Right lobe of liver (tissue), 6 donors: Measurements from ENCODE around the gene ZNF124. TPM values are rescaled to one million over a fixed set of nuclear protein-coding genes. Genes with fewer than 3 reads are reported as not detected.

Experiments
- ATAC-seq, 4 donors: fragments of 200-7000 bp; cut with Tn5 transposase; one replicate each; pipeline ENCODE4 v1.9.1; 2020; ENCODE audit warnings: mild to moderate bottlenecking in 4 of 4, moderate library complexity in 4 of 4
- DNase-seq, 3 donors: peaks; one replicate each; pipeline ENCODE4 v3.0.0-alpha.2; 2020
- H3K27ac ChIP-seq, 3 donors: fragments of 200-600 bp; one replicate each; pipeline ENCODE4 v1.8.0; 2022
- H3K27me3 ChIP-seq, 2 donors: fragments of 200-600 bp; one replicate each; pipeline ENCODE4 v1.8.0; 2022
- H3K36me3 ChIP-seq, 4 donors: fragments of 200-600 bp; sonication (generic) in 1 of 4; one replicate each; pipeline versions ENCODE4 v1.5.1 to v1.8.0; 2017 to 2022; ENCODE audit warnings: control low read depth in 1 of 4
- H3K4me1 ChIP-seq, 4 donors: fragments of 200-600 bp; sonication (generic) in 1 of 4; one replicate each; pipeline versions ENCODE4 v1.5.1 to v1.8.0; 2017 to 2022; ENCODE audit warnings: control low read depth in 1 of 4
- H3K4me3 ChIP-seq, 3 donors: fragments of 200-600 bp; one replicate each; pipeline ENCODE4 v1.8.0; 2022
- H3K9me3 ChIP-seq, 4 donors: fragments of 200-600 bp; sonication (generic) in 1 of 4; one replicate each; pipeline versions ENCODE4 v1.5.1 to v1.8.0; 2017 to 2022; ENCODE audit warnings: control low read depth in 1 of 4
- POLR2A ChIP-seq: fragments of 450-650 bp; IDR thresholded peaks from one replicate; pipeline ENCODE4 v1.6.1; 2017; ENCODE audit warnings: antibody characterized with exemption, mild to moderate bottlenecking
- WGBS: methylation state at CpG from one replicate; pipeline ENCODE4 v1.1.6; 2018; ENCODE audit warnings: low coverage, low lambda C conversion rate; ENCODE audit not compliant: insufficient coverage; ENCODE audit errors: missing lambda C conversion rate; 5-methylcytosine and 5-hydroxymethylcytosine counted together
- intact Hi-C, 2 donors: fragments of 100-400 bp; cut with DNase I; formaldehyde crosslinking; loops; one replicate each; pipeline versions ENCODE4 v1.11.2 to v1.14.1; 2022
- microRNA-seq, 2 donors: library from miRNA; unstranded; fragments of <30 nt; microRNA quantifications; one replicate each; pipeline ENCODE4, GENCODE V29; 2019 to 2020
- small RNA-seq, 2 experiments: library from RNA; depleted of rRNA; stranded (forward); fragments of <200 nt; gene quantifications; one replicate each; pipeline ENCODE3, GENCODE V24; 2016
- total RNA-seq, 6 experiments: library from RNA; depleted of rRNA in 2 of 6; stranded (reverse); fragments of >200 nt in 2 of 6; fragmentation: NEBNext Ultra II Directional in 3 of 6; extraction: Animal tissue kit (Norgen Biotek cat#: 25700) in 3 of 6; gene quantifications; one replicate each; pipeline versions ENCODE4 v1.1.0 to v1.2.4, GENCODE V29; 2016 to 2023
- TF ChIP-seq, protein P1 (sequence below), 4 donors: fragments of 200-600 bp in 3 of 4; fragments of 450-650 bp in 1 of 4; IDR thresholded peaks; one replicate each; pipeline versions ENCODE4 v1.5.1 to v1.8.0; 2016 to 2022; ENCODE audit warnings: antibody characterized with exemption in 4 of 4, mild to moderate bottlenecking in 2 of 4
- donor health status: DM: no; HTN: yes; CAD: no.
- donor health status: DM: no; HTN: no; CAD: no.
- donor health status: DM: no; HTN: no; CAD: no.
- donor health status: DM: no; HTN: yes; CAD: no.
- donor health status: DM: no; HTN: yes; CAD: no.

The ZNF124 gene
- total RNA-seq, 6 experiments from 2014 or later, result 5.4 to 13.8 (median 6.6) TPM

DNA sequence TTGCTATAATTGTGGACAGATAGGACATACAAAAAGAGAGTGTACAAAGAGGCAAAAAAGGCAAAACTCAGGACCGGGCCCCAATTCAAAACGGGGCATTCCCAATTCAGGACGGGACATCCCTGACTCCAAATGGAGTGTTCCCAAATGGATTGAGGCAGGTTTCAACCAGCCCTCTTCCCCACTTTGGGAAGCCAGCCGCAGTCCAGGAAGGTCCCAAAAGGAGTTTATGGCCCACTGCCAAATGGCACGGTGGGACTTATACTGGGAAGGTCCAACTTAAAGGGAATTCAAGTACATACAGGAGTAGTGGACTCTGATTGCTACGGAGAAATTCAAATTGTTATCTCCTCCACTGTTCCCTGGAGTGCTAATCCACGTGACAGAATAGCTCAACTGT, 64.1 kb downstream of the ZNF124 start:
- intact Hi-C loops, result no loop called here
- Histone ChIP-seq H3K4me1 (peaks cover 0 to 2% (median 0%) of the 10 kb centered on the region in 4 donors), H3K27me3 (no peaks in the 10 kb centered on the region), H3K27ac (no peak overlapping the region), H3K4me3 (no peak overlapping the region), H3K9me3 (peaks cover 0 to 2% (median 0%) of the 10 kb centered on the region in 4 donors), H3K36me3 (no peaks in the 10 kb centered on the region)
- 88% methylated on average over 6 of the region's 7 CpGs for WGBS
- DNase-seq (no peak), ATAC-seq (no peak)
- no peak for TF ChIP-seq POLR2A
- TF ChIP-seq, protein P1, sequence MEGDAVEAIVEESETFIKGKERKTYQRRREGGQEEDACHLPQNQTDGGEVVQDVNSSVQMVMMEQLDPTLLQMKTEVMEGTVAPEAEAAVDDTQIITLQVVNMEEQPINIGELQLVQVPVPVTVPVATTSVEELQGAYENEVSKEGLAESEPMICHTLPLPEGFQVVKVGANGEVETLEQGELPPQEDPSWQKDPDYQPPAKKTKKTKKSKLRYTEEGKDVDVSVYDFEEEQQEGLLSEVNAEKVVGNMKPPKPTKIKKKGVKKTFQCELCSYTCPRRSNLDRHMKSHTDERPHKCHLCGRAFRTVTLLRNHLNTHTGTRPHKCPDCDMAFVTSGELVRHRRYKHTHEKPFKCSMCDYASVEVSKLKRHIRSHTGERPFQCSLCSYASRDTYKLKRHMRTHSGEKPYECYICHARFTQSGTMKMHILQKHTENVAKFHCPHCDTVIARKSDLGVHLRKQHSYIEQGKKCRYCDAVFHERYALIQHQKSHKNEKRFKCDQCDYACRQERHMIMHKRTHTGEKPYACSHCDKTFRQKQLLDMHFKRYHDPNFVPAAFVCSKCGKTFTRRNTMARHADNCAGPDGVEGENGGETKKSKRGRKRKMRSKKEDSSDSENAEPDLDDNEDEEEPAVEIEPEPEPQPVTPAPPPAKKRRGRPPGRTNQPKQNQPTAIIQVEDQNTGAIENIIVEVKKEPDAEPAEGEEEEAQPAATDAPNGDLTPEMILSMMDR (IDR thresholded peaks at IDR 0.05), result no peak

DNA sequence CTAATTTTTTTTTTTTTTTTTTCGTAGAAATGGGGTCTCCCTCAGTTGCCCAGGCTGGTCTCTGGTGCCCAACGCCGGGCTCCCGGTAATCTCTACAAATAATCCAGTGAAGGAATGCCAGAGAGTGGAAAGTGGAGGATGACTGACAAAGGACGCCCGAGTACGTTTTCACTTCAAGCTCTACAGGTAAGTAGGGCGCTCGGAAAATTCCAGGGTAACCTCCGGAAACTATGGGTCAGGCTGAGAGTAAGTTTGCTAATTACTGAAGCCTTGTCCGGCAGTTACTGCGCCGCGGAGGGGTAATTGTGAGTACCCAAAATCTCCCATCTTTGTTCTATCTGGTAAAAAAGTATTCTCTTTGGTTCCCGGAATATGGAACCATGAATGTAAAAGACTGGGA, 65.9 kb downstream of the ZNF124 start:
- no peak overlapping the region for H3K27ac ChIP-seq
- ATAC-seq (no peak), DNase-seq (no peak)
- intact Hi-C loops, result no loop called here
- H3K4me1 ChIP-seq, result no peaks in the 10 kb centered on the region
- H3K9me3 ChIP-seq, result peaks cover 0 to 16% (median 4%) of the 10 kb centered on the region in 4 donors
- TF ChIP-seq POLR2A, result no peak
- TF ChIP-seq, protein P1 (IDR thresholded peaks at IDR 0.05), result no peak
- H3K27me3 ChIP-seq, result no peaks in the 10 kb centered on the region
- 90% methylated on average over 15 of the region's 15 CpGs for WGBS
- H3K36me3 ChIP-seq, result peaks cover 0 to 8% (median 5%) of the 10 kb centered on the region in 4 donors
- no peak overlapping the region for H3K4me3 ChIP-seq

Small RNA genes within 50 kb of the gene (microRNA-seq; reads per million reads assigned to microRNA genes)
- gene MIR3916, result 0 reads per million in 2 donors

Small RNA genes within 50 kb of the gene (small RNA-seq; reads per million reads assigned to genes)
- gene AL390728.3 (0 reads per million in 2 experiments), gene RNA5SP82 (0 reads per million in 2 experiments)

Other genes with a start within 250 kb of the ZNF124 start
- 10 to 100 TPM; 10.3 to 23.4 (median 14.9) TPM for gene AHCTF1, start 240.1 kb downstream of the ZNF124 start, total RNA-seq
- gene ZNF695, start 164.0 kb downstream of the ZNF124 start, total RNA-seq, result not detected
- 1 to 10 TPM in 5 of 6 experiments, under 1 TPM in 1; 0.79 to 2.7 (median 1.5) TPM for gene ZNF670, start 93.2 kb downstream of the ZNF124 start, total RNA-seq
- 1 to 10 TPM in 5 of 6 experiments, under 1 TPM in 1; 0.90 to 2.6 (median 1.5) TPM for gene ZNF669, start 67.7 kb downstream of the ZNF124 start, total RNA-seq
- not detected for gene VN1R5, start 84.1 kb upstream of the ZNF124 start, total RNA-seq
- 1 to 10 TPM; 3.7 to 5.8 (median 5.3) TPM for gene ZNF496, start 159.8 kb upstream of the ZNF124 start, total RNA-seq
- 1 to 10 TPM in 2 of 6 experiments, under 1 TPM in 4; 0.11 to 2.0 (median 0.62) TPM for gene NLRP3, start 244.2 kb upstream of the ZNF124 start, total RNA-seq